ELF-1 (cell line): ENCODE measurements around the gene ASCL2.

Experiments
- DNase-seq: peaks from one replicate; pipeline ENCODE4 v3.0.0-alpha.2; 2016; ENCODE audit warnings: low read depth, low spot score

ASCL2 gene

GRCh38 chr11:2309251-2310072 is 39.1 kb upstream of the ASCL2 start:
- DNase-seq: no peak

DNA sequence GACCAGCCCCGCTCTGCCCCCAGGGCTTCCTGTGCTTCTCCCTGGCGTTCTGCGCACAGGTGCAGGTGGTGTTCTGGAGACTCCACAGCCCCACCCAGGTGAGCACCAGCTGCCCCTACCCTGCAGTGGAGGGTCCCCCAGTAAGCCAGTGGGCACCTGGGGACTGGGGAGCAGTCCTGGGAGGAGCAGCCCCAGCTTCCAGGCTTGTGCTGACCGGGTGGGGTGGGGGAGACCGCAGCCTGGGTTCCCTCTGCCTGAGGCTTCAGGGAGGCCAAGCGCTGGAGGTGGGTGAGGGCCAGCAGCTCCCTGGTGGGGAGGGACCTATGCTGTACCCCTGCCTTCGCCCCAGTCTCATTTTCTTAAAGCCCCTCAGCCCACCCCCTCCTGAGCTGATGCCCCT is 38.3 kb upstream of the ASCL2 start:
- DNase-seq: no peak

- no peak for DNase-seq
Measured at GRCh38 chr11:2307501-2308331, 37.3 kb upstream of the ASCL2 start.

- DNase-seq: no peak
Measured at GRCh38 chr11:2306877-2307500, 36.6 kb upstream of the ASCL2 start.

DNA sequence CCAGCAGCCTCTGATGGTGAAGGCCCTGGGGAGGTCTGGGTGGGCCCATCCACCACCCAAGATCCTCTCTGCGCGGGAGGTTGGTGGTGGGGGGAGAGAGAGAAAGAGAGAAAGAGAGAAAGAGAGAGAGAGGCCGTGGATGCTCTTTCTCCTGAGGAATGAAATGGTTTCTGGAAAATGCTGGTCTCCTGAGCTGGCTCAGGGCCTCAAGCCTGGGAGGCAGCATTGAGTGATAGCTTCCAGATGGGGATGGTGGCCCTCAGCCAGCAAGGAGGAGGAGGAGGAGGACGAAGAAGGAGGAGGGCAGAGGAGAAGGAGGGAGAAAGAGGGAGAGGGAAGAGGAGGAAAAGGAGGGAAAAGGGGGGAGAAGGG is 36.0 kb upstream of the ASCL2 start:
- DNase-seq: no peak

DNA sequence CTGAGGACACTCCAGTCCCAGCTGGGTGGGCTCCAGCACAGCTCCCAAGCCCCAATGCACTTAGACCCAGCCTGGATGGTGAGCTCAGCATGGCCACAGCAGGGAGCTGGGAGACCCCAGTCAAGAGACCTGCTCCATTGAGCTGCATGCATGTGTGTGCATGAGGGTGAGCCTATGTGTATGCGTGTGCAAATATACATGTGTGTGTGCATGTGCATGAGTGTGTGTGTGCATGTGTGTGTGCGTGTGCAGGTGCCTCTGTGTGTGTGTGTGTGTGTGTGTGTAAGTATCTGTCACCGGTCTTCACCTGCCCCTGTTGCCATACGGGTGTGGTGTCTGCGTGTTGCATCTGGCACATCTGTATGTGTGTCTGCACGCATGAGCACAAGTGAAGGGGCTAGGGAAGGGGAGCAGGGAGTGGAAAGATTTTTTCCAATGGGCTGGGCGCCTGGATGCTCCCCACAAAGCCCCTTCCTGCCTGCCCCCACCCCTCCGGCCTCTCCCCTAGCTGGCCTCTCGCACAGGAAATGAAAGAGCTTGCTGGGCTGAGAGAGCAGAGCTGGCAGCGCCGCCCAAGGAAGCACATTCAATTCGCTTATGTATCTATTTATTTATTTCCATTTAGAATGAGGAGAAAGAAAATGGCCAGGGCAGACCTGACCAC is 35.5 kb upstream of the ASCL2 start:
- DNase-seq: no peak

GRCh38 chr11:2305140-2305778 is 34.9 kb upstream of the ASCL2 start:
- peak; percentile 86 for DNase-seq

DNA sequence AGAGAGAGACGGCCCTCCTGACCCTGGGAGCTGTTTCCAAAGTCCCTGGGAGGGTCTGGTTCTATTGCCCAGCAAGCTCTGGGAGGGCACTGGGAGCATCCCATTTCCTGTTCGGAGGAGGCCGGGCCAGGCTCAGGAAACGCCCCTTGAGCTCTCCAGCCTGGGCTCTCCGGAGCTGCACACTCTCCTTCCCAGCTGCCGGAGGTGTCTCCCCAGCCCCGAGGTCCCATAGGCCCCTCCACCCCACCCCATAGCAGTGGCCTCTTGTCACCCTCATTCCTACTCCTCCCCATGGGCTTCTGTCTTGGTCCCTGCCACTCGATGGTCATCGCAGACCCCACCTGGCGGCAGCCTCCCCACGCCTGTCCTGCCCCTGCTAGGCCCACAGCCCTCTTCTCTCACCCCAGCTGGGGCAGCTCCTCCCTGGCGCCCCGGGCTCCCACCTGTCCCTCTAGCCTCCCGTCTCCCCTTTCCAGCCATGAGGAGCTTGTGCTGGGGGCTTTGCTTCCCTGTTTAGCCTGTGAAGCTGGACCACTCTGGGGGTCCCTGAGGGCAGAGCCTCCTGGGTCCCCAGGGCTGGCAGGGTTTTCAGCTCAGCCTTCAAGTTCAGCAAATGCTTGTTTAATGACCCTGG is 34.2 kb upstream of the ASCL2 start:
- DNase-seq: peak; percentile 2

DNA sequence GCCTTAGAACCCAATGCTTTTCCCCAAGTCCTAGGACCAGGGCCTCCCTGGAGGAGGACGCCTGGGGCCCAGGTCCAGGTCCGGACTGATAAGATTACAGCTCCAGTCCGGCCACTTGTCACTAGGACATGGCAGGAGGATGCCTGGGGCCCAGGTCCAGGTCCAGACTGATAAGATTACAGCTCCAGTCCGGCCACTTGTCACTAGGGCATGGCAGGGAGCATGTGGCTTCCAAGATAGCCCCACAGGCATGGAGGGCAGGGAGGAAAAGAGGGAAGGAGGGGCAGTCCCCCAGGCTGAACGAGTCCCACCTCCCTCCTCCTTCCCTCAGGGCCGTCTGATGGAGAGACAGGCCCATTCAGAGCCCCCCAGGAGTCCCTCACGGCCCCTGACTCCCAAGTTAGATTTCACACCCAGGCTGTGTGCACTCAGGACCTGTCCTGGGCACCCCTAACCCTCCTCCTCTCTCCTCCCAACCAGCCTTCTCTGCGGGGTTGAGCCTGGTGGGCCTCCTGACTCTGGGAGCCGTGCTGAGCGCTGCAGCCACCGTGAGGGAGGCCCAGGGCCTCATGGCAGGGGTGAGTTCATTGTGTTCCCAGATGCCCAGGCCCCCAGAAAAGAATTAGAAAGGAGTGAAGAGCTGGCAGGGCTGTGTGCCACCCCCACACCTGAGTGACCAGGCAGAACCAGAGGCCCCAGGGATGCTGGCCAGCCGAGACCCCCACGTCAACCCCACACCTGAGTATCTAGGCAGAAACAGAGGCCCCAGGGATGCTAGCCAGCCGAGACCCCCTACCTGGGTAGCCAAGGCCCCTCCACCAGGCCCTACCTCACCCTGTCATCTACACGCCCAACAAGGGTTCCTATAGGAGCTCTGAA is 33.5 kb upstream of the ASCL2 start:
- peak; percentile 23 for DNase-seq

DNA sequence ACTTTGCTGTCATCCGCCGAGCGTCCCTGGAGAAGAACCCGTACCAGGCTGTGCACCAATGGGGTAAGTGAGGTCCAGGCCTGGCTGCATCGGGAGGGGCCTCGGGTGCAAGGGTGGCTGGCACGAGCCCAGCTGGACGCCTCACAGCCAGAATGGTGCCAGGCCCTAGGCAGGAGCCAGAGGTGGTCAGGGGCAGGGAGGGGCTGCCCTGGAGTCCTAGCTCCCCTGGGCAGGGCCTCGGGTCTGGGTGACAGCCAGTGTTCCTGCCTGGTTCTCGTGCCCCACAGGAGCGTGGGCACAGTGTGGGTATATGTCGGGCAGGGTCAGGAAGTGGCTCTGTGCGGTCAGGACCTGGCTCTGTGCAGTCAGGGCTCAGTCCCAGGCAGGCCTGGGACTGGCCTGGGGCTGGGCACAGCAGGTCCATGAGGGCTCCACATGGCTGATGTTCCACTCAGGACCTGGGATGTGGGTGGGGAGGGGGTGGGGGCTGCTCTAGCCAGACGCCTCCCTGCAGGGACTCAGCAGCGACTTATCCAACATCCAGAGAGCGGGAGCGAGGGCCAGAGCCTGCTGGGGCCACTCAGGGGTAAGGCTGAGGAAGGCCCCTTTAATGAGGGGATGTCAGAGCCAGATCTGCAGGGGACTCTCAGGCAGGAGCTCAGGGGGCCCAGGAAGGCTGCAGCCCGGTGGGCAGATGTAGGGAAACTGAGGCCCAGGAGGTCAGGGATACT is 32.7 kb upstream of the ASCL2 start:
- peak; percentile 0 for DNase-seq

GRCh38 chr11:2302306-2302895 is 32.0 kb upstream of the ASCL2 start:
- peak; percentile 1 for DNase-seq

DNA sequence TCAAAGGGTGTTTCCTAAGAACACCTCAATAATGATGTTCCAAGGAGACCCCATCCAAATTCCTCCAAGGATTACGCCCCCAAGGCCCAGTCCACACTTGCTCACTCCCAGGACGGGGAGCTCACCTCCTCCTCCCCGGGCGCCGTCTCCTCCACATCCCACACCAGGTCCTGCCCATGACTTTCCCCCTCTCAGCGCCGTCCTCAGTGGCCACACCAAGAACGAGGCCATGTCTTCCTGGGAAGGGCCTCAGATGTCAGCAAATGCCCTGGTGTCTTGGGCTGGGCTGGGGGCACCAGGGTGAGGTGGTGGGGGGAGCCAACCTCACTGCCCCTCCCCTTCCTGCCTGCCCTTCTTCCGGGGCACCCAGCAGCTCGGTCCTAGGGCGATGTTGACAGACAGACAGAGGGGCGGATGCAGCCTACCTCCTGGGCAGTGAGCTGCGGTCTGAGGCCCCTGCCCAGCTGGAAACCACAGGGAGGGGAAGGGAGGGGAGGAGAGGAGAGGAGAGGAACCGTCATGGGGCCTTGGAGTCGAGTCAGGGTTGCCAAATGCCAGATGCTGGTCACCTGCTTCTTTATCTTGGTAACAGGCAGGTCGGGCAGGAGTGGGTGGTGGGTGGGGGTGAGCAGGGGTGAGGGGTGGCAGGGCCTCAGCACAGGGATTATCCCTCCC is 31.4 kb upstream of the ASCL2 start, which contains the start of the genes C11orf21 and TSPAN32:
C11orf21 (minus strand) TSS at position 288 of the 675 bp plus-strand sequence; CDS start at position 178, 110 bp downstream.
TSPAN32 (plus strand) TSS at position 383 of the 675 bp plus-strand sequence; CDS start at position 520, 137 bp downstream.
- DNase-seq: peak; percentile 1

DNA sequence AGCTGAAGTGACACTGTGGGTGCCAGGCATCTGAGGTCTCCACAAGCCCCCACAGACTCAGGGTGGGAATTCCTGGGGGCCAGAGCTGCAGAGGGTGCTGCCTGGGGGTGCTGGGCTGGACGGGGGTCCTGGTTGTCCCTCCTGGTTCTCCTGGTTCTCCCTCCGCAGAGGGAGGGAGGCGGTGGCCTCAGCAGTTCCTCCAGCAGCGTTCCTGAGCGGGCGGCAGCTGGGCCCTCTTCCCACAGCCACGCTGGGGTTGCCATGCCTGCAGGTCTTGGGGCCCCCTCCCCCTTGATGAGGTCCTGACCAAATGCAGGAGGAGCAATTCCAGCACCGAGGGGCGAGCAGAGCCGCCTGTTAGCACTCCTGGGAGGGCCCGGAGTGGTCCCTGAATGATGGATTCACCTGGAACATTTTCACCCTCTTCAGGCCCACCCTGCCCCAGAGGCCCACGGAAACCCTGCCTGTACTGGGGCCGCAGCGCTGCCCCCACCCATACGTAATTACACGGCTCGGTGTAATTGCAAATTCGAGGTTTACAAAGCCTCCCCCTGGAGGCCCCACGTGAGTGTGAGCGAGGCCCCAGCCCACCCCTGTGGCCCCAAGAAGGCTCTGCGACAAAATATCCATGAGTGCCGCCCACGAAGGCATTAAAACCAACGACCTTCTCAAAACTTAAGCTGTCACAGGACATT is 30.7 kb upstream of the ASCL2 start:
- no peak for DNase-seq

GRCh38 chr11:2300290-2300935 is 30.0 kb upstream of the ASCL2 start:
- DNase-seq: no peak

DNA sequence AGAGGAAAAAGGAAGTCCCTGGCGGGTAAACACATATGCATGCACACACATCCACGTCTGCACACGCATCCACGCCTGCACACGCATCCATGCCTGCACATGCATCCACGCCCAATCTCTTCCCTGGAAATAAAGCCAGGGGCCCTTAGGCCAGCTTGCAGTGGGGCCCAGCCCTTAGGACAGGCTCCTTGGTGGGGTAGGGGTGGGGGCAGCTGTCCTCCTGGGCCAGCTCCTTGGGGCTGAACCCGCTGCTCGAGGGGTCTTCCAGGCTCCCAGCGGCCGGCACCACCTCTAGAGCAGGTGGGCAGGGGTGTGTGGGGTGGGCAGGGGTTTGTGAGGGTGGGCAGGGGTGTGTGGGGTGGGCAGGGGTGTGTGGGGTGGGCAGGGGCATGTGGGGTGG is 29.4 kb upstream of the ASCL2 start:
- DNase-seq: no peak

- DNase-seq: peak; percentile 78
Measured at GRCh38 chr11:2298795-2299761, 28.7 kb upstream of the ASCL2 start.
